ENCODE data around the gene DDX42. TPM values are rescaled to one million over a fixed set of nuclear protein-coding genes. Genes with fewer than 3 reads are reported as not detected.

DDX42 gene
- total and polyA plus RNA-seq, 2 of the 13 experiments (the other 11 are each of a cell fraction or from before 2014, with no cell fraction given), result 87.2 to 92.9 TPM

DNA sequence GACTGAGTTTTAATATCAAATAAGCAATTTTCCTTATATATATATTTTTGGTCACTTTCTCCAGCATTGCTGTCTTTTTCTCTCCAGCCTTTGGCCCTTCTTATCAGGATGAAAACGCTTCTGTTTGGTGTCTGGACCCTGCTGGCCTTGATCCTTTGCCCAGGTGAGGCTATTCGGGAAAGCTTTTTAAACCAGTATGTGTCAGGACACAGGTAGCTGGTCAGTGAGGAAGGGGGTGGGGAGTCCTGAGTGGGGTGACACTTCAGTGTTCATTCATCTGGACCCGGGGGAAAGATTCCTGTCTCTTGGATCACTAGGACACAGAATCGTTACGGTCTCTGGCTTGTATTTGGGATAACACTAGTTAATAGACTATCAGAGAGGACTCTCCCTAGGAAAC is 80.7 kb downstream of the DDX42 start (continued):
- TF ChIP-seq IRF9 (CRISPR knock-in tag; IDR thresholded peaks at IDR 0.05; ENCODE audit: borderline replicate concordance), result no peak
- TF ChIP-seq AKAP8 (CRISPR knock-in tag; IDR thresholded peaks at IDR 0.05), result no peak
- peak; percentile 37; the same call in 1 of the 2 replicates for TF ChIP-seq ZNF652 (CRISPR knock-in tag; IDR thresholded peaks at IDR 0.05; ENCODE audit: borderline replicate concordance, low read depth)
- no peak for TF ChIP-seq PHB2 (IDR thresholded peaks at IDR 0.05; ENCODE audit: partially characterized antibody)
- TF ChIP-seq KDM3A (CRISPR knock-in tag; IDR thresholded peaks at IDR 0.05; ENCODE audit: low read depth), result 0 out of 2 replicates have a peak, but pooled peaks have one; percentile 58
- TF ChIP-seq NR2F2 (IDR thresholded peaks at IDR 0.05; ENCODE audit: borderline replicate concordance, low read depth), result peak; percentile 25; the same call in 1 of the 2 replicates
- no peak for TF ChIP-seq ZNF724P (CRISPR knock-in tag; IDR thresholded peaks at IDR 0.05; ENCODE audit: borderline replicate concordance)
- TF ChIP-seq, protein P1, sequence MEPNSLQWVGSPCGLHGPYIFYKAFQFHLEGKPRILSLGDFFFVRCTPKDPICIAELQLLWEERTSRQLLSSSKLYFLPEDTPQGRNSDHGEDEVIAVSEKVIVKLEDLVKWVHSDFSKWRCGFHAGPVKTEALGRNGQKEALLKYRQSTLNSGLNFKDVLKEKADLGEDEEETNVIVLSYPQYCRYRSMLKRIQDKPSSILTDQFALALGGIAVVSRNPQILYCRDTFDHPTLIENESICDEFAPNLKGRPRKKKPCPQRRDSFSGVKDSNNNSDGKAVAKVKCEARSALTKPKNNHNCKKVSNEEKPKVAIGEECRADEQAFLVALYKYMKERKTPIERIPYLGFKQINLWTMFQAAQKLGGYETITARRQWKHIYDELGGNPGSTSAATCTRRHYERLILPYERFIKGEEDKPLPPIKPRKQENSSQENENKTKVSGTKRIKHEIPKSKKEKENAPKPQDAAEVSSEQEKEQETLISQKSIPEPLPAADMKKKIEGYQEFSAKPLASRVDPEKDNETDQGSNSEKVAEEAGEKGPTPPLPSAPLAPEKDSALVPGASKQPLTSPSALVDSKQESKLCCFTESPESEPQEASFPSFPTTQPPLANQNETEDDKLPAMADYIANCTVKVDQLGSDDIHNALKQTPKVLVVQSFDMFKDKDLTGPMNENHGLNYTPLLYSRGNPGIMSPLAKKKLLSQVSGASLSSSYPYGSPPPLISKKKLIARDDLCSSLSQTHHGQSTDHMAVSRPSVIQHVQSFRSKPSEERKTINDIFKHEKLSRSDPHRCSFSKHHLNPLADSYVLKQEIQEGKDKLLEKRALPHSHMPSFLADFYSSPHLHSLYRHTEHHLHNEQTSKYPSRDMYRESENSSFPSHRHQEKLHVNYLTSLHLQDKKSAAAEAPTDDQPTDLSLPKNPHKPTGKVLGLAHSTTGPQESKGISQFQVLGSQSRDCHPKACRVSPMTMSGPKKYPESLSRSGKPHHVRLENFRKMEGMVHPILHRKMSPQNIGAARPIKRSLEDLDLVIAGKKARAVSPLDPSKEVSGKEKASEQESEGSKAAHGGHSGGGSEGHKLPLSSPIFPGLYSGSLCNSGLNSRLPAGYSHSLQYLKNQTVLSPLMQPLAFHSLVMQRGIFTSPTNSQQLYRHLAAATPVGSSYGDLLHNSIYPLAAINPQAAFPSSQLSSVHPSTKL (CRISPR knock-in tag; IDR thresholded peaks at IDR 0.05), result peak; percentile 52
- TF ChIP-seq, protein P2, sequence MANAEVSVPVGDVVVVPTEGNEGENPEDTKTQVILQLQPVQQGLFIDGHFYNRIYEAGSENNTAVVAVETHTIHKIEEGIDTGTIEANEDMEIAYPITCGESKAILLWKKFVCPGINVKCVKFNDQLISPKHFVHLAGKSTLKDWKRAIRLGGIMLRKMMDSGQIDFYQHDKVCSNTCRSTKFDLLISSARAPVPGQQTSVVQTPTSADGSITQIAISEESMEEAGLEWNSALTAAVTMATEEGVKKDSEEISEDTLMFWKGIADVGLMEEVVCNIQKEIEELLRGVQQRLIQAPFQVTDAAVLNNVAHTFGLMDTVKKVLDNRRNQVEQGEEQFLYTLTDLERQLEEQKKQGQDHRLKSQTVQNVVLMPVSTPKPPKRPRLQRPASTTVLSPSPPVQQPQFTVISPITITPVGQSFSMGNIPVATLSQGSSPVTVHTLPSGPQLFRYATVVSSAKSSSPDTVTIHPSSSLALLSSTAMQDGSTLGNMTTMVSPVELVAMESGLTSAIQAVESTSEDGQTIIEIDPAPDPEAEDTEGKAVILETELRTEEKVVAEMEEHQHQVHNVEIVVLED (CRISPR knock-in tag; IDR thresholded peaks at IDR 0.05; ENCODE audit: borderline replicate concordance), result peak; percentile 46; the same call in 1 of the 2 replicates
- TF ChIP-seq ZNF138 (CRISPR knock-in tag; IDR thresholded peaks at IDR 0.05; ENCODE audit: low read depth), result no peak
- no peak for TF ChIP-seq MEF2D (CRISPR knock-in tag; IDR thresholded peaks at IDR 0.05)
- 0 out of 2 replicates have a peak, but pooled peaks have one; percentile 69 for TF ChIP-seq NCOA1 (CRISPR knock-in tag; IDR thresholded peaks at IDR 0.05)
- TF ChIP-seq GLI4 (CRISPR knock-in tag; IDR thresholded peaks at IDR 0.05; ENCODE audit: borderline replicate concordance), result 0 out of 2 replicates have a peak, but pooled peaks have one; percentile 47
- TF ChIP-seq ESRRA (CRISPR knock-in tag; IDR thresholded peaks at IDR 0.05; ENCODE audit: low read depth), result peak; percentile 75; the same call in 1 of the 2 replicates
- peak; percentile 72 for TF ChIP-seq HDAC1 (CRISPR knock-in tag; IDR thresholded peaks at IDR 0.05)
- TF ChIP-seq PPARG (CRISPR knock-in tag; conservative IDR thresholded peaks at IDR 0.05), result peak; percentile 39; the same call in 1 of the 2 replicates
- peak; percentile 50; the same call in 1 of the 2 replicates for TF ChIP-seq ZNF281 (CRISPR knock-in tag; IDR thresholded peaks at IDR 0.05; ENCODE audit: borderline replicate concordance)
- peak; percentile 52; the same call in 1 of the 2 replicates for TF ChIP-seq FOXC1 (CRISPR knock-in tag; IDR thresholded peaks at IDR 0.05; ENCODE audit: borderline replicate concordance)
- no peak for TF ChIP-seq ZNF562 (CRISPR knock-in tag; IDR thresholded peaks at IDR 0.05; ENCODE audit: borderline replicate concordance)
